SHP77 (cell line): Measurements from ENCODE around the gene RBM24.

Source experiments
- DNase-seq, 2 experiments: peaks; one replicate each; lab custom pipeline; 2025; lab: John Stamatoyannopoulos, UW

Gene RBM24

DNA sequence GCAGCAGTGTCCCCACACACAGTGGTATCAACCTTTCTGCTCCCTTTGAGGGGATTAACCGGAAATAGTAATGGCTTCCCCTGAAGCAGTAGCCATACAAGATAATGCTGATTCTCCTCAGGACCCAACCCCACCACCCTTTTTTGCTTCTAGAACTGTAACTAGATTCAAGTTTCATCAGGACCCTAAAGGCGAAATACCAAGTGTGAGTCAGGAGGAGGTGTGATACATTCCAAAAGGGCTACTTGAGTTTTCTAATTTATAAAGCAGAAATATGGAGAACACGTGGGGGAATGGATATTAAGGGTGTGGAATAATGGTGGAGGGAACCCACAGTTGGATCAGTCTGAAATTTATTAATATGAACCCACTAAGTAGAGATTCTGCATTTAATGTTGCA is 60.7 kb downstream of the RBM24 start:
- no peak for DNase-seq

- no peak for DNase-seq
Observed at GRCh38 chr6:17343215-17343614, 62.1 kb downstream of the RBM24 start.
